Measurements from ENCODE around the gene NINJ1.

NINJ1 gene

DNA sequence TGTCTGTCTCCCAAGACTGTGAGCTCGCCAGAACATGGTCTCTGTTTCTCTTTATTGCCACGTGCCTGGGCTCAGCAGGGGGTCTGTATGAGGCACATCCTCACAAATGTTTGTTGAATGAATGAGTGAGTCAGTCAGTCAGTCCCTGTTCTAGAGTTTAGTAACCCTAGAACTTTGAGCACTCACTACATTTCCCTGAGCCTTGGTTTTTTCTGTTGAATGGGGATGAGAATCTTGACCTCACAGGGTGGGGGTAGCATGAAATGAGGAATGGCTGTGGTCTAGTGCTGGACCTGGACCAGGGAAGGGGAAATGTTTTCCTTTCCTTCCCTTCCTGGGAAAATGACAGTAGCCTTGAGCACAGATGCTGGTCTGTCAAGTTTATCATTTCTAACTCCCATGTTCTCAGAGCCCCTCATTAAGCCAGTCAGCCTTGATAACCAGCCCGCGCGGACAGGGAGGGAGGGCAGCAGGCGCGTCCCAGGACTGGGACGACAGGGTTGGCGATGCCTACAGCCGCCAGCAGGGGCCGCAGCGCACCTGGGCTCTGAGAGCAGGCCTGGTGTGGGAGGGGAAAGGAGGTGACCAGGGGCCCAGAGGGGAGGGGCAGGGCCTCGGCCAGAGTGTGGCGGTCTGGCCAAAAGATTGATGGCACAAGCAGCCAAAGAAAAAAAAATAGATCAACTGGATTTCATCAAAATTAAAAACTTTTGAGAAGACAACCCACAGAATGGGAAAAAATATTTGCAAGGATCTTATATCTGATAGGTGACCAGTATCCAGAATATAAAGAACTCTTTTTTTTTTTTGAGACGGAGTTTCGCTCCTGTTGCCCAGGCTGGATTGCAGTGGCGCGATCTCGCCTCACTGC, 25.8 kb upstream of the NINJ1 start:
- peak; percentile 98 for TF ChIP-seq CTCF (IDR thresholded peaks at IDR 0.05; ENCODE audit: borderline replicate concordance, insufficient read depth, low read depth, low read length)
- no peak overlapping the region for H3K4me3 ChIP-seq (ENCODE audit: low read depth, low read length)

GRCh38 chr9:93156475-93157008, 22.5 kb upstream of the NINJ1 start:
- no peak for TF ChIP-seq CTCF (IDR thresholded peaks at IDR 0.05; ENCODE audit: borderline replicate concordance, insufficient read depth, low read depth, low read length)
- H3K4me3 ChIP-seq (ENCODE audit: low read depth, low read length), result no peak overlapping the region

GRCh38 chr9:93155716-93156474, 21.8 kb upstream of the NINJ1 start:
- no peak for TF ChIP-seq CTCF (IDR thresholded peaks at IDR 0.05; ENCODE audit: borderline replicate concordance, insufficient read depth, low read depth, low read length)
- no peak overlapping the region for H3K4me3 ChIP-seq (ENCODE audit: low read depth, low read length)

- peak; percentile 61 for TF ChIP-seq CTCF (IDR thresholded peaks at IDR 0.05; ENCODE audit: borderline replicate concordance, insufficient read depth, low read depth, low read length)
- H3K4me3 ChIP-seq (ENCODE audit: low read depth, low read length), result no peak overlapping the region
Observed at GRCh38 chr9:93154293-93154903, 20.3 kb upstream of the NINJ1 start.

DNA sequence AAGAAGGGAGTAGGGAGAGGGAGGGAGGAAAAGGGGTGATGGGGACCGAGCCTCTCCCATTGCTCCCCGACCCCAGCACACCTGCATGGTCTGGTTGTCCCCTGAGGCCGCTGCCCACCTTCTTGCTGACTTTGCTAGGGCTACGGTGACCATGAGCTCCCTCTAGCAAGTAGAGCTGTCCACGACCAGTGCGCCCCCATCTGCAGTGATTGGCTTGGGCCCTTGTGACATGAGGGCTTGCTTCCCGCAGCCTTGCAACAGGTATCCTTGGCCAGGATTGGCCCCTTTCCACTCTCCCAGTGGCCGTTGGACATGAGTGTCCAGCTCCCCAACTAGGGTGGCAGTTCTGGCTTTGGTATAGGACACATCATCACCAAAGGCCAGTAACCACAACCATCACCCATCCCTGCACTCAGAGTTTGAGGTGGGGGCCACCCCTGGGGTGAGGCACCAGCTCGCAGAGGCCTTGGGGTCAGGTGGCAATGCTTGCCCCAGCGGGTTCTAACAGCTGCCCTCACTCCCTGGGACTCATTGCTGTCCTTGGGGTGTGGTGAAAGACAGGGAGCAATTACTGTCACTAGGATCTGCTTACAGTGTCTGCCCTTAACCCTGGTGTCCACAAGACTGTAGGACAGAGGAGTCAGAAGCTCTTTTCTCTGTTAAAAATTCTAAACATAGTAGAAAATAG, 17.2 kb upstream of the NINJ1 start:
- no peak overlapping the region for H3K4me3 ChIP-seq (ENCODE audit: low read depth, low read length)
- no peak for TF ChIP-seq CTCF (IDR thresholded peaks at IDR 0.05; ENCODE audit: borderline replicate concordance, insufficient read depth, low read depth, low read length)

DNA sequence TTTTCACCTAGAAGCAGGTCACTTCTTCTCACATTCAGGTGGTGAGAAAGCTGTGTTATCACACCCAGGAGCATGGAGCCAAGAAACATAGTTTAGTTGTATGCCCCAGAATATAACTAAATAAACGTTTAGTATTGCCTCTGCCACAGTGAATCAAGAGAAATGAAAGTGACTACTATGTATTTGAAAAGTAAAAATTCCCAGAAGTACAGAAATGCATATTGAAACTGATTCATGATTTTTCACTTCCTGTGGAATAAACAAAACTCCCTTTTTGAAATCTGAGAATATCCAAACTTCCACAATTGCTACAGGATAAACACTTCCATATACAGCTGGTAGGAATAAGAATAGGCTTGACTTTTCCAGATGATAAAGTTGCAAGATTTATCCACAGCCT, 15.3 kb upstream of the NINJ1 start:
- TF ChIP-seq CTCF (IDR thresholded peaks at IDR 0.05; ENCODE audit: borderline replicate concordance, insufficient read depth, low read depth, low read length), result no peak

More for the DNA sequence above, 15.3 kb upstream of the NINJ1 start:
- no peak overlapping the region for H3K4me3 ChIP-seq (ENCODE audit: low read depth, low read length)
